Trophoblast cell (in vitro differentiated cells and primary cell): ENCODE data around the gene TCF20.

ENCODE experiments used
- DNase-seq, 2 donors: peaks; one replicate each; pipeline ENCODE4 v3.0.0-alpha.2; 2016
- H2AFZ ChIP-seq: 2 replicates; pipeline ENCODE4 v1.6.1; 2013; ENCODE audit warnings: low read length, moderate library complexity, mild to moderate bottlenecking; ENCODE audit not compliant: insufficient read depth, poor library complexity
- H2AK5ac ChIP-seq: 2 replicates; pipeline ENCODE4 v1.6.1; 2013; ENCODE audit warnings: mild to moderate bottlenecking, low read length
- H2BK120ac ChIP-seq: 2 replicates; pipeline ENCODE4 v1.6.1; 2013; ENCODE audit warnings: low read length, mild to moderate bottlenecking, moderate library complexity; ENCODE audit not compliant: insufficient read depth, poor library complexity
- H2BK12ac ChIP-seq: 2 replicates; pipeline ENCODE4 v1.6.1; 2013; ENCODE audit warnings: mild to moderate bottlenecking, low read length, moderate library complexity
- H2BK5ac ChIP-seq: 2 replicates; pipeline ENCODE4 v1.6.1; 2013; ENCODE audit warnings: low read length, low read depth, moderate library complexity, mild to moderate bottlenecking; ENCODE audit not compliant: poor library complexity
- H3K14ac ChIP-seq: 2 replicates; pipeline ENCODE4 v1.6.1; 2013; ENCODE audit warnings: mild to moderate bottlenecking, low read length
- H3K18ac ChIP-seq: 2 replicates; pipeline ENCODE4 v1.6.1; 2013; ENCODE audit warnings: mild to moderate bottlenecking, low read length
- H3K23ac ChIP-seq: 2 replicates; pipeline ENCODE4 v1.6.1; 2013; ENCODE audit warnings: low read length
- H3K27ac ChIP-seq: 2 replicates; pipeline ENCODE4 v1.5.1; 2013; ENCODE audit warnings: low read depth, mild to moderate bottlenecking, inconsistent platforms, low read length, moderate library complexity
- H3K27me3 ChIP-seq: 2 replicates; pipeline ENCODE4 v1.6.1; 2013; ENCODE audit warnings: inconsistent platforms, mild to moderate bottlenecking, low read length, moderate library complexity; ENCODE audit not compliant: insufficient read depth
- H3K36me3 ChIP-seq, 2 experiments: 1 replicate in 1 of 2; 2 replicates in 1 of 2; pipeline ENCODE4 v1.6.1; 2013; ENCODE audit warnings: low read length in 2 of 2, mild to moderate bottlenecking in 2 of 2, moderate library complexity in 1 of 2; ENCODE audit not compliant: insufficient read depth in 2 of 2, control insufficient read depth in 1 of 2
- H3K4ac ChIP-seq: 2 replicates; pipeline ENCODE4 v1.6.1; 2013; ENCODE audit warnings: low read depth, mild to moderate bottlenecking, low read length, moderate library complexity
- H3K4me1 ChIP-seq, 2 experiments: 1 replicate in 1 of 2; 2 replicates in 1 of 2; pipeline ENCODE4 v1.6.1; 2013; ENCODE audit warnings: low read length in 2 of 2, mild to moderate bottlenecking in 2 of 2, moderate library complexity in 1 of 2; ENCODE audit not compliant: insufficient read depth in 2 of 2, control insufficient read depth in 1 of 2
- H3K4me2 ChIP-seq: 2 replicates; pipeline ENCODE4 v1.6.1; 2013; ENCODE audit warnings: inconsistent platforms, mild to moderate bottlenecking, low read length, moderate library complexity
- H3K4me3 ChIP-seq: 2 replicates; pipeline ENCODE4 v1.5.1; 2013; ENCODE audit warnings: mild to moderate bottlenecking, low read depth, low read length, inconsistent platforms
- H3K79me1 ChIP-seq: one replicate; pipeline ENCODE4 v1.6.1; 2013; ENCODE audit warnings: low read length
- H3K79me2 ChIP-seq: 2 replicates; pipeline ENCODE4 v1.6.1; 2013; ENCODE audit warnings: low read length, mild to moderate bottlenecking; ENCODE audit not compliant: control insufficient read depth, insufficient read depth, poor library complexity
- H3K9ac ChIP-seq: 2 replicates; pipeline ENCODE4 v1.6.1; 2013; ENCODE audit warnings: mild to moderate bottlenecking, low read length
- H3K9me3 ChIP-seq: 2 replicates; pipeline ENCODE4 v1.6.1; 2013; ENCODE audit warnings: low read depth, mild to moderate bottlenecking, control low read depth, inconsistent platforms, low read length; ENCODE audit not compliant: insufficient read depth
- H4K12ac ChIP-seq: 2 replicates; pipeline ENCODE4 v1.6.1; 2013; ENCODE audit warnings: low read depth, mild to moderate bottlenecking, low read length, moderate library complexity
- H4K8ac ChIP-seq: 2 replicates; pipeline ENCODE4 v1.6.1; 2013; ENCODE audit warnings: low read depth, mild to moderate bottlenecking, low read length, moderate library complexity
- H4K91ac ChIP-seq: one replicate; pipeline ENCODE4 v1.6.1; 2013; ENCODE audit warnings: low read depth, mild to moderate bottlenecking, low read length, moderate library complexity
- WGBS: extraction: QIAGEN DNeasy Blood & Tissue Kit; methylation state at CpG from one replicate; pipeline ENCODE4 v1.1.7; 2013; ENCODE audit warnings: missing lambda C conversion rate; ENCODE audit not compliant: insufficient read length, insufficient coverage; ENCODE audit errors: extremely low coverage; 5-methylcytosine and 5-hydroxymethylcytosine counted together

TCF20 gene

DNA sequence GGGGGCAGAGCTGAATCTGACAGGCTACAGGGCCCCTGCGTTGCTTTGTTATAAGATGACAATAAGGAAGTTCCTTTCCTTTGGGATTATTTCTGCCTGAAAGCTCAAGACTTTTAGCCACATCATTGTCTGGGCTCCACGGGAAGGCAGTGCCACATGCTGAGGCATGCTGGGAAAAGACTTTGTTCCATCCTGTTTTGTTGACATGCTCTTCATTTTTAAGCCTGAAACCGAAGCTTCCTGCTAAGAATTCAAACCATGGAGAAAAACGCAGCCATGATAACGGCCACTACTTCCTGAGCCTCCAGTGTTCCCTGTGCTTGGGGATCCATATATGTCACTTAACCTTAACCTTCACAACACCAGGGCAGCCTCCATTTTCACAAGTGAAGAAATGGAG is 5.5 kb upstream of the TCF20 start:
- no peak overlapping the region for H3K4me3 ChIP-seq
- no peak overlapping the region for H3K9ac ChIP-seq
- no CpG with 5 or more reads among the region's 5 CpGs for WGBS
- no peak overlapping the region for H3K23ac ChIP-seq
- H3K4ac ChIP-seq = no peak overlapping the region
- DNase-seq = no peak
- no peak overlapping the region for H4K91ac ChIP-seq
- H4K12ac ChIP-seq = no peak overlapping the region
- H2BK120ac ChIP-seq = no peak overlapping the region
- no peak overlapping the region for H2AK5ac ChIP-seq
- H3K27me3 ChIP-seq = no peaks in the 10 kb centered on the region
- no peaks in the 10 kb centered on the region for H3K79me1 ChIP-seq
- no peak overlapping the region for H2AFZ ChIP-seq
- H3K18ac ChIP-seq = no peak overlapping the region
- H3K4me2 ChIP-seq = no peak overlapping the region
- peaks cover 2 to 6% of the 10 kb centered on the region in 2 experiments for H3K4me1 ChIP-seq
- no peak overlapping the region for H2BK12ac ChIP-seq
- H3K36me3 ChIP-seq = no peaks in the 10 kb centered on the region
- no peak overlapping the region for H4K8ac ChIP-seq
- H3K9me3 ChIP-seq = peaks cover 2% of the 10 kb centered on the region
- H3K27ac ChIP-seq = no peak overlapping the region
- H3K79me2 ChIP-seq = peaks cover under 1% of the 10 kb centered on the region
- H2BK5ac ChIP-seq = no peak overlapping the region
- H3K14ac ChIP-seq = no peak overlapping the region

DNA sequence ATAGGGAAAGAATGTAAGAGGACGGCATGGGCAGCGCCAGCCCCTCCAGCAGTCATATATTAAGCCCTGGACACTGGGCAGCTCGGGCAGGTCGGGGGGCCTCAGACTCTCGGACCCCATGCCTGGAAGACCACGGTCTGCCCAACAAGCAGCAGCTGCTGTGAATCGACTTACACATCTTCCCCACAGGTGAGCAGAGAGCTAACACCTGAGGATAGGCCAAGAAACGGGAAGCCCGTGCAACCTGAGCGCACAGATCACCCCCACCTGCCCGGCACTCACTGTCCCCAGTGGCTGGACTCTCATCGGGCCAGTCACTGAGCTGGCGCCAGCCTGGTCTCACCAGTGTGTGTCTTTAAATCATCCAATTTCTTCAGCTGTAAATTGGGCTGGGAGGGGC is 4.7 kb upstream of the TCF20 start:
- H3K23ac ChIP-seq = no peak overlapping the region
- no peak overlapping the region for H3K14ac ChIP-seq
- WGBS = no CpG with 5 or more reads among the region's 13 CpGs
- H3K4me1 ChIP-seq = peaks cover 5 to 9% of the 10 kb centered on the region in 2 experiments
- H3K4me3 ChIP-seq = no peak overlapping the region
- no peak overlapping the region for H2BK12ac ChIP-seq
- H3K4ac ChIP-seq = no peak overlapping the region
- no peak overlapping the region for H4K91ac ChIP-seq
- H3K27ac ChIP-seq = no peak overlapping the region
- no peaks in the 10 kb centered on the region for H3K36me3 ChIP-seq
- DNase-seq = no peak
- no peak overlapping the region for H2BK120ac ChIP-seq
- no peak overlapping the region for H2AFZ ChIP-seq
- H2BK5ac ChIP-seq = no peak overlapping the region
- H3K79me1 ChIP-seq = peaks cover 3% of the 10 kb centered on the region
- H3K79me2 ChIP-seq = peaks cover 3% of the 10 kb centered on the region
- no peak overlapping the region for H3K18ac ChIP-seq
- H4K12ac ChIP-seq = no peak overlapping the region
- H3K27me3 ChIP-seq = no peaks in the 10 kb centered on the region
- H2AK5ac ChIP-seq = no peak overlapping the region
- no peak overlapping the region for H3K4me2 ChIP-seq
- peaks cover 2% of the 10 kb centered on the region for H3K9me3 ChIP-seq
- no peak overlapping the region for H3K9ac ChIP-seq
- H4K8ac ChIP-seq = no peak overlapping the region

DNA sequence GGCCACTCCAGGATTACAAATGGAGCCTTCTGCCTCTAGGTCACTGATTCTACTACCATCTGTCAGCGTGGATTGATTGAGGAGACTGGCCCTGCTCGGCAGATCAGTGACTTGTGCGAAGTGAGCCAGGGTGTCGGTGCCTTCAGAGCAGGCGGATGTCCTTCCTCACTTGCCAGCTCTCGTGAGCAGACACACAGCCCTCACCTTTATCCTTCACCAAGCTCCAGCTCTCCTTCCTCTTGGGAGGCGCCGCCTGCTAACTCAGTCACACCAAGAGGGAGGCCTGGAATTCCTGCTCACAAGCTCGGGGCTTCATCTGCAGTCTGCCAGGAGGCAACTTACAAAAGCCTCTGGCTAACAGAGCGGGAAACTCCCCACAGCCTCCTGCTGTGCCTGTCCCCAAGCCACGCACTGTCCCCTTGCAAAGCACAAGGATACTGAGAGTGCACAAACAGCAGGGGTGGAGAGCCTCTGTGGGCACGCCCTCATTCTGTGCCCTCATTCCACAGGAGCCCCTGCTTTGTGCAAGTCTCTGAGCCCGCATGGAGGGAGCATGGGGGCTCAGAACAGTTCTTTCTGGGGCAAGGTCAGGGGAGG is 3.5 kb upstream of the TCF20 start:
- H2AFZ ChIP-seq = no peak overlapping the region
- no peak overlapping the region for H3K4ac ChIP-seq
- H3K23ac ChIP-seq = no peak overlapping the region
- DNase-seq = no peak
- H3K79me2 ChIP-seq = peaks cover 10% of the 10 kb centered on the region
- no peak overlapping the region for H3K18ac ChIP-seq
- H4K8ac ChIP-seq = no peak overlapping the region
- no peaks in the 10 kb centered on the region for H3K27me3 ChIP-seq
- peaks cover 12% of the 10 kb centered on the region for H3K79me1 ChIP-seq
- no CpG with 5 or more reads among the region's 13 CpGs for WGBS
- H3K4me2 ChIP-seq = no peak overlapping the region
- H3K9ac ChIP-seq = no peak overlapping the region
- H3K9me3 ChIP-seq = peaks cover 2% of the 10 kb centered on the region
- H4K91ac ChIP-seq = no peak overlapping the region
- H2BK5ac ChIP-seq = no peak overlapping the region
- no peak overlapping the region for H2BK12ac ChIP-seq
- H3K4me3 ChIP-seq = no peak overlapping the region
- peaks cover 5 to 9% of the 10 kb centered on the region in 2 experiments for H3K4me1 ChIP-seq
- no peak overlapping the region for H4K12ac ChIP-seq
- H2BK120ac ChIP-seq = no peak overlapping the region
- H3K36me3 ChIP-seq = no peaks in the 10 kb centered on the region
- H2AK5ac ChIP-seq = no peak overlapping the region
- no peak overlapping the region for H3K27ac ChIP-seq
- H3K14ac ChIP-seq = no peak overlapping the region

DNA sequence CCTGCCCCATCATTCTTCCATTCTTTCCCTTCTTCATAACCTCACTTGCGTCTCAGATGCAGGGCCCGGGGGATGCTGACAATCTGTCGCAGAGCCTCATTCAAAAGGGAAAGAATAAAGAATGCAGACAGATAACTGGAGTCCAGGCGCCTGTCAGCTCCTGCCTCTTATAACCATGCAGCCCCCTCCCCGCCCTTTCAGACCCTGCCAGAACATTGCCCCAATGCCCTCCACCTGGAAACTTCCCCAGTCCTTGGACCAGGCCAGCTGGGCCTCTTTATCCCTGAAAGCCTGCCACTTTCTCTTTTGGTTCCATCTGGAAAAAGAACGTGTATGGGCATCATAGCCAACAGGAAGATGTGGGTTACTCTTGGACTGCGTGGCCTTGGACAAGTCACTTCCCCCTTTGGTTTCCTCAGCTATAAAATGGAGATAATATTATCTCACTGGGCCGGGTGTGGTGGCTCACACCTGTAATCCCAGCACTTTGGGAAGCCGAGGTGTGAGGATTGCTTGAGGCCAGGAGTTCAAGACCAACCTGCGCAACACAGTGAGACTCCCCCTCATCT is 2.1 kb upstream of the TCF20 start:
- no peak overlapping the region for H3K4ac ChIP-seq
- H3K36me3 ChIP-seq = no peaks in the 10 kb centered on the region
- no peak overlapping the region for H2BK120ac ChIP-seq
- H4K12ac ChIP-seq = no peak overlapping the region
- no peak overlapping the region for H3K14ac ChIP-seq
- no peak for DNase-seq
- no peaks in the 10 kb centered on the region for H3K27me3 ChIP-seq
- no peak overlapping the region for H2BK12ac ChIP-seq
- no CpG with 5 or more reads among the region's 10 CpGs for WGBS
- no peaks in the 10 kb centered on the region for H3K9me3 ChIP-seq
- H3K4me3 ChIP-seq = no peak overlapping the region
- H3K4me2 ChIP-seq = no peak overlapping the region
- H2AFZ ChIP-seq = no peak overlapping the region
- no peak overlapping the region for H2AK5ac ChIP-seq
- H4K91ac ChIP-seq = no peak overlapping the region
- no peak overlapping the region for H3K27ac ChIP-seq
- peaks cover 12% of the 10 kb centered on the region for H3K79me1 ChIP-seq
- no peak overlapping the region for H3K23ac ChIP-seq
- no peak overlapping the region for H3K18ac ChIP-seq
- no peak overlapping the region for H3K9ac ChIP-seq
- peaks cover 5 to 9% of the 10 kb centered on the region in 2 experiments for H3K4me1 ChIP-seq
- H3K79me2 ChIP-seq = peaks cover 12% of the 10 kb centered on the region
- no peak overlapping the region for H2BK5ac ChIP-seq
- no peak overlapping the region for H4K8ac ChIP-seq
